Uterus (tissue), 2 donors: ENCODE results near the gene SGCG.

Experiments used
- POLR2A ChIP-seq, 2 donors: fragments of 450-650 bp; IDR thresholded peaks; one replicate each; pipeline ENCODE4 v1.6.1; 2016; ENCODE audit warnings: antibody characterized with exemption in 2 of 2, mild to moderate bottlenecking in 1 of 2, moderate library complexity in 1 of 2
- TF ChIP-seq, protein P1 (sequence below), 4 experiments: fragments of 200-600 bp in 2 of 4; fragments of 450-650 bp in 2 of 4; sonication (generic) in 2 of 4; IDR thresholded peaks; one replicate each; pipeline ENCODE4 v1.5.1; 2016 to 2019; ENCODE audit warnings: antibody characterized with exemption in 4 of 4, mild to moderate bottlenecking in 2 of 4, moderate library complexity in 1 of 4

GRCh38 chr13:23202383-23202782, 21.6 kb downstream of the SGCG start:
- TF ChIP-seq, protein P1, sequence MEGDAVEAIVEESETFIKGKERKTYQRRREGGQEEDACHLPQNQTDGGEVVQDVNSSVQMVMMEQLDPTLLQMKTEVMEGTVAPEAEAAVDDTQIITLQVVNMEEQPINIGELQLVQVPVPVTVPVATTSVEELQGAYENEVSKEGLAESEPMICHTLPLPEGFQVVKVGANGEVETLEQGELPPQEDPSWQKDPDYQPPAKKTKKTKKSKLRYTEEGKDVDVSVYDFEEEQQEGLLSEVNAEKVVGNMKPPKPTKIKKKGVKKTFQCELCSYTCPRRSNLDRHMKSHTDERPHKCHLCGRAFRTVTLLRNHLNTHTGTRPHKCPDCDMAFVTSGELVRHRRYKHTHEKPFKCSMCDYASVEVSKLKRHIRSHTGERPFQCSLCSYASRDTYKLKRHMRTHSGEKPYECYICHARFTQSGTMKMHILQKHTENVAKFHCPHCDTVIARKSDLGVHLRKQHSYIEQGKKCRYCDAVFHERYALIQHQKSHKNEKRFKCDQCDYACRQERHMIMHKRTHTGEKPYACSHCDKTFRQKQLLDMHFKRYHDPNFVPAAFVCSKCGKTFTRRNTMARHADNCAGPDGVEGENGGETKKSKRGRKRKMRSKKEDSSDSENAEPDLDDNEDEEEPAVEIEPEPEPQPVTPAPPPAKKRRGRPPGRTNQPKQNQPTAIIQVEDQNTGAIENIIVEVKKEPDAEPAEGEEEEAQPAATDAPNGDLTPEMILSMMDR (IDR thresholded peaks at IDR 0.05): no peak
- no peak for TF ChIP-seq POLR2A (IDR thresholded peaks at IDR 0.05)
